A549 (cell line): ENCODE measurements around the gene DAB1. TPM values are rescaled to one million over a fixed set of nuclear protein-coding genes. Genes with fewer than 3 reads are reported as not detected.

Source experiments
- ATAC-seq, 2 experiments: fragments of 200-7000 bp in 1 of 2; fragments of >200 bp in 1 of 2; cut with Nextera tagmentation in 1 of 2; cut with Tn5 transposase in 1 of 2; 3 replicates each; pipeline versions ENCODE4 v1.8.0 to v1.9.1; 2018 to 2020; ENCODE audit warnings: mild to moderate bottlenecking in 1 of 2, moderate library complexity in 1 of 2
- CTCF ChIA-PET: fragments of 300-600 bp; sonication (Branson Sonifier 250); formaldehyde crosslinking; extraction: SDS; loops from one replicate; lab custom pipeline; 2021; ENCODE audit warnings: antibody characterized with exemption, inconsistent platforms; lab: Yijun Ruan, JAX
- POLR2A ChIA-PET: fragments of 350-600 bp; formaldehyde crosslinking; extraction: SDS; loops from one replicate; lab custom pipeline; 2021; ENCODE audit warnings: antibody characterized with exemption, inconsistent platforms; lab: Yijun Ruan, JAX
- DNase-seq, 2 experiments: peaks; one replicate each; pipeline versions ENCODE4 v3.0.0 to v3.0.0-alpha.2; 2011 to 2016; ENCODE audit warnings: low read depth in 1 of 2, low spot score in 1 of 2
- FAIRE-seq: peaks from 2 replicates; lab custom pipeline; 2011; peaks lifted over from hg19 to GRCh38; lab: Jason Lieb, UNC
- H3K27ac ChIP-seq, 2 experiments: fragments of >200 bp; sonication (Bioruptor Twin); formaldehyde crosslinking; 3 replicates each; pipeline ENCODE4 v1.5.1; 2016 to 2017
- H3K4me1 ChIP-seq: fragments of >200 bp; sonication (Bioruptor Twin); formaldehyde crosslinking; 3 replicates; pipeline ENCODE4 v1.6.1; 2016
- H3K4me2 ChIP-seq: fragments of >200 bp; sonication (Bioruptor Twin); formaldehyde crosslinking; 3 replicates; pipeline ENCODE4 v1.6.1; 2016
- H3K4me3 ChIP-seq: fragments of >200 bp; sonication (Bioruptor Twin); formaldehyde crosslinking; 3 replicates; pipeline ENCODE4 v1.5.1; 2016
- H3K9me3 ChIP-seq: fragments of >200 bp; sonication (Bioruptor Twin); formaldehyde crosslinking; 3 replicates; pipeline ENCODE4 v1.6.1; 2016
- CHD4 ChIP-seq: fragments of 200-600 bp; sonication (generic); IDR thresholded peaks from 2 replicates; pipeline ENCODE4 v1.6.1; 2016; ENCODE audit warnings: antibody characterized with exemption, mild to moderate bottlenecking, borderline replicate concordance
- EHF ChIP-seq: fragments of 250-450 bp; sonication (Bioruptor Pico); IDR thresholded peaks from 2 replicates; pipeline ENCODE4 v1.5.0; 2020; ENCODE audit warnings: mild to moderate bottlenecking
- EHMT2 ChIP-seq: fragments of 200-600 bp; sonication (generic); IDR thresholded peaks from 2 replicates; pipeline ENCODE4 v1.6.1; 2016; ENCODE audit warnings: antibody characterized with exemption, low read depth, mild to moderate bottlenecking, moderate library complexity
- ESRRA ChIP-seq: fragments of 150-350 bp; IDR thresholded peaks from 2 replicates; pipeline ENCODE4 v1.6.1; 2014; ENCODE audit warnings: mild to moderate bottlenecking, low read length, borderline replicate concordance
- FOSL2 ChIP-seq, 2 experiments: fragments of 450-650 bp in 1 of 2; fragments of >200 bp in 1 of 2; sonication (Bioruptor Twin) in 1 of 2; formaldehyde crosslinking; IDR thresholded peaks; 2 replicates each; pipeline versions ENCODE4 v1.5.0 to v1.6.1; 2016 to 2020; ENCODE audit warnings: mild to moderate bottlenecking in 1 of 2, moderate library complexity in 1 of 2
- GATA3 ChIP-seq: IDR thresholded peaks from 2 replicates; pipeline ENCODE4 v1.6.1; 2012; ENCODE audit warnings: borderline replicate concordance
- HDAC2 ChIP-seq: fragments of 200-600 bp; sonication (generic); IDR thresholded peaks from 2 replicates; pipeline ENCODE4 v1.6.1; 2016
- HOXA7 ChIP-seq: fragments of 250-450 bp; sonication (Bioruptor Pico); IDR thresholded peaks from 2 replicates; pipeline ENCODE4 v1.5.0; 2020; ENCODE audit warnings: mild to moderate bottlenecking, moderate library complexity
- HOXB13 ChIP-seq: fragments of 250-450 bp; sonication (Bioruptor Pico); IDR thresholded peaks from 2 replicates; pipeline ENCODE4 v1.5.0; 2020; ENCODE audit warnings: low read depth, mild to moderate bottlenecking, moderate library complexity
- JUNB ChIP-seq: fragments of >200 bp; sonication (Bioruptor Twin); formaldehyde crosslinking; IDR thresholded peaks from 2 replicates; pipeline ENCODE4 v1.6.1; 2016
- KDM1A ChIP-seq: fragments of 200-600 bp; sonication (generic); IDR thresholded peaks from 2 replicates; pipeline ENCODE4 v1.6.1; 2016; ENCODE audit warnings: low read depth, mild to moderate bottlenecking
- MAZ ChIP-seq: fragments of 150-350 bp; IDR thresholded peaks from 2 replicates; pipeline ENCODE4 v1.6.1; 2014; ENCODE audit warnings: antibody characterized with exemption, low read depth, low read length, borderline replicate concordance
- MYC ChIP-seq: IDR thresholded peaks from 2 replicates; pipeline ENCODE4 v1.6.1; 2012; ENCODE audit warnings: mild to moderate bottlenecking, inconsistent platforms, low read length, improper control_type of control experiment, borderline replicate concordance
- POLR2A ChIP-seq: IDR thresholded peaks from 2 replicates; pipeline ENCODE4 v1.6.1; 2012; ENCODE audit warnings: mild to moderate bottlenecking, low read length
- RARB ChIP-seq: fragments of 250-450 bp; sonication (Bioruptor Pico); IDR thresholded peaks from 2 replicates; pipeline ENCODE4 v1.8.0; 2021; ENCODE audit warnings: mild to moderate bottlenecking, moderate library complexity
- RCOR1 ChIP-seq: fragments of 150-350 bp; IDR thresholded peaks from 2 replicates; pipeline ENCODE4 v1.6.1; 2014; ENCODE audit warnings: antibody characterized with exemption, low read length, low read depth
- RFX5 ChIP-seq: fragments of 450-650 bp; IDR thresholded peaks from 2 replicates; pipeline ENCODE4 v1.7.1; 2014; ENCODE audit warnings: antibody characterized with exemption, mild to moderate bottlenecking, moderate library complexity
- SMC3 ChIP-seq: fragments of >200 bp; sonication (Bioruptor Twin); formaldehyde crosslinking; IDR thresholded peaks from 3 replicates; pipeline ENCODE4 v1.6.1; 2018; ENCODE audit warnings: inconsistent platforms
- TFCP2L1 ChIP-seq: fragments of 250-450 bp; sonication (Bioruptor Pico); IDR thresholded peaks from 2 replicates; pipeline ENCODE4 v1.5.0; 2021; ENCODE audit warnings: mild to moderate bottlenecking
- TP53 ChIP-seq: fragments of 250-450 bp; sonication (Bioruptor Pico); IDR thresholded peaks from 2 replicates; pipeline ENCODE4 v1.5.0; 2021; ENCODE audit warnings: mild to moderate bottlenecking, moderate library complexity
- WGBS: methylation state at CpG from one replicate; pipeline ENCODE4 v1.1.6; 2017; ENCODE audit errors: missing lambda C conversion rate; 5-methylcytosine and 5-hydroxymethylcytosine counted together
- polyA plus RNA-seq, 4 experiments: library from polyadenylated mRNA; depleted of rRNA in 3 of 4; stranded (reverse); fragments of >200 nt; fragmentation: RNase III in 1 of 4; extraction: RNeasy Plus Mini Kit Qiagen cat#74134 plus additional on column Dnase treatment in 1 of 4; gene quantifications; 2 replicates in 3 of 4; 3 replicates in 1 of 4; pipeline ENCODE4 v1.2.3, GENCODE V29; 2011 to 2017
- TF ChIP-seq, protein P1 (sequence below): fragments of 450-650 bp; IDR thresholded peaks from 2 replicates; pipeline ENCODE4 v1.6.1; 2014; ENCODE audit warnings: antibody characterized with exemption
- TF ChIP-seq, protein P2 (sequence below): fragments of 200-600 bp; sonication (generic); IDR thresholded peaks from 2 replicates; pipeline ENCODE4 v1.6.1; 2016; ENCODE audit warnings: antibody characterized with exemption, mild to moderate bottlenecking, moderate library complexity
- TF ChIP-seq, protein P3 (sequence below): IDR thresholded peaks from 2 replicates; pipeline ENCODE4 v1.6.1; 2012

DAB1 gene
- polyA plus RNA-seq, 2 of the 4 experiments (the other 2 are of a cell fraction), result not detected

DNA sequence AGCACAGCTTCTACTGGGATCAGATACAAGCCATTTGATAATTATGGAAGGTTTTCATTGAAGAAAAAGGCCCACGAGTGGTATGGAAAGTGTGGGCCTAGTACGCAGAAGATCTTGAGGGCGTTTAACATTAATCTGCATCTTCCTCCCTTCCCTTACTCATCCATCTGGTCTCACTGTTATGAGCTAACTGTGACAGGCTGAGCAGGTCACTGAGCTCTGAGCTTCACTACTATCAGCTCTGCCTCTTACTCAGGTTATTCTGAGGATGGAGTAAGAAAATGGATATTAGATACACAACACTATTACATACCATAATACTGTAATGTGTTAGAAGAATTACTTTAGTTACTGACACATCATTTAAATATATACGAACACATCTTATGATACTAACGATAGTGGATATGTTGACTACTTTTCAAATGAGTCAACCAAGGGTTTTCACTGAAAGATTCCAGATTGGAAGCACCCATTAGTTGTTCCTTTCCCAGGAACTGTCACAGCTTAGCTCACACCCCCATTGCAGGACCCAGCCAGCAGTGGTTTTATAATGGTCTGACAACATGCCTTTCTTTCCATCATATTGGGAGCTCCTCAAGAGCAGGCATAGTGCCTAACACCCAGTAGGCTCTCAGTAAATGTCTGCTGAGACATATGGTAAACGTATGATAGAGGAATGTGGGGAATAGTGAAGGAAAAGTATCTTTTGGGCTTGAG lies 360.3 kb downstream of the DAB1 start (continued):
- TF ChIP-seq KDM1A, result no peak
- TF ChIP-seq, protein P1, sequence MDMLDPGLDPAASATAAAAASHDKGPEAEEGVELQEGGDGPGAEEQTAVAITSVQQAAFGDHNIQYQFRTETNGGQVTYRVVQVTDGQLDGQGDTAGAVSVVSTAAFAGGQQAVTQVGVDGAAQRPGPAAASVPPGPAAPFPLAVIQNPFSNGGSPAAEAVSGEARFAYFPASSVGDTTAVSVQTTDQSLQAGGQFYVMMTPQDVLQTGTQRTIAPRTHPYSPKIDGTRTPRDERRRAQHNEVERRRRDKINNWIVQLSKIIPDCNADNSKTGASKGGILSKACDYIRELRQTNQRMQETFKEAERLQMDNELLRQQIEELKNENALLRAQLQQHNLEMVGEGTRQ, result no peak

DNA sequence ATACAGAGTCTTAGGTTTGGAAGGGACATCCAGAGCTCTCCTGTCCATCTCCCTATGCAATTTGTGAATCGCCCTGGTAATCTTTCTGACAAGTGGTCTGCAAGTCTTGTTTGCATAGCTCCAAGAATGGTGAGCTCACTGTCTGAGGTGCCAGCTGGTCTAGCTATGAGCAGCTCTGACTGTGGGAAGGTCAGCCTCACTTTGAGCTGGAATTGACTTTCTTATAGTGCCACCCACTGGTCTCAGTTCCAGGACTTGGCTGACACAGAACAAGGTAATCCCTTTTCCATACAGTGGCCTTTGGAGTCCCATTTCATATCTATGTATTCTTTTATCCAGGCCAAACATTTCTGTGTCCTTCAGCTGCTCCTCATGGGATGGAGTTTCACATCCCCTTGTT lies 362.5 kb downstream of the DAB1 start:
- 0% methylated on average over 1 of the region's 1 CpG for WGBS
- peak in 1 of 2 experiments; percentile 41; a peak in 1 of 6 replicates for ATAC-seq
- TF ChIP-seq KDM1A (no peak), RFX5 (no peak), JUNB (no peak), MAZ (no peak), CHD4 (no peak), TFCP2L1 (CRISPR knock-in tag) (no peak), GATA3 (no peak), ESRRA (no peak), EHMT2 (no peak), RARB (CRISPR knock-in tag) (no peak), HDAC2 (no peak), HOXA7 (CRISPR knock-in tag) (no peak), TP53 (CRISPR knock-in tag) (no peak), EHF (CRISPR knock-in tag) (no peak), SMC3 (no peak), RCOR1 (no peak)
- TF ChIP-seq, protein P1, result no peak
- TF ChIP-seq, protein P2, sequence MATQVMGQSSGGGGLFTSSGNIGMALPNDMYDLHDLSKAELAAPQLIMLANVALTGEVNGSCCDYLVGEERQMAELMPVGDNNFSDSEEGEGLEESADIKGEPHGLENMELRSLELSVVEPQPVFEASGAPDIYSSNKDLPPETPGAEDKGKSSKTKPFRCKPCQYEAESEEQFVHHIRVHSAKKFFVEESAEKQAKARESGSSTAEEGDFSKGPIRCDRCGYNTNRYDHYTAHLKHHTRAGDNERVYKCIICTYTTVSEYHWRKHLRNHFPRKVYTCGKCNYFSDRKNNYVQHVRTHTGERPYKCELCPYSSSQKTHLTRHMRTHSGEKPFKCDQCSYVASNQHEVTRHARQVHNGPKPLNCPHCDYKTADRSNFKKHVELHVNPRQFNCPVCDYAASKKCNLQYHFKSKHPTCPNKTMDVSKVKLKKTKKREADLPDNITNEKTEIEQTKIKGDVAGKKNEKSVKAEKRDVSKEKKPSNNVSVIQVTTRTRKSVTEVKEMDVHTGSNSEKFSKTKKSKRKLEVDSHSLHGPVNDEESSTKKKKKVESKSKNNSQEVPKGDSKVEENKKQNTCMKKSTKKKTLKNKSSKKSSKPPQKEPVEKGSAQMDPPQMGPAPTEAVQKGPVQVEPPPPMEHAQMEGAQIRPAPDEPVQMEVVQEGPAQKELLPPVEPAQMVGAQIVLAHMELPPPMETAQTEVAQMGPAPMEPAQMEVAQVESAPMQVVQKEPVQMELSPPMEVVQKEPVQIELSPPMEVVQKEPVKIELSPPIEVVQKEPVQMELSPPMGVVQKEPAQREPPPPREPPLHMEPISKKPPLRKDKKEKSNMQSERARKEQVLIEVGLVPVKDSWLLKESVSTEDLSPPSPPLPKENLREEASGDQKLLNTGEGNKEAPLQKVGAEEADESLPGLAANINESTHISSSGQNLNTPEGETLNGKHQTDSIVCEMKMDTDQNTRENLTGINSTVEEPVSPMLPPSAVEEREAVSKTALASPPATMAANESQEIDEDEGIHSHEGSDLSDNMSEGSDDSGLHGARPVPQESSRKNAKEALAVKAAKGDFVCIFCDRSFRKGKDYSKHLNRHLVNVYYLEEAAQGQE, result no peak
- ChIA-PET POLR2A (no interaction called here), CTCF (no interaction called here)
- Histone ChIP-seq H3K4me2 (no peak overlapping the region), H3K9me3 (no peaks in the 10 kb centered on the region), H3K4me1 (no peaks in the 10 kb centered on the region), H3K27ac (no peak overlapping the region), H3K4me3 (no peak overlapping the region)
- no peak for FAIRE-seq
- DNase-seq, result no peak

DNA sequence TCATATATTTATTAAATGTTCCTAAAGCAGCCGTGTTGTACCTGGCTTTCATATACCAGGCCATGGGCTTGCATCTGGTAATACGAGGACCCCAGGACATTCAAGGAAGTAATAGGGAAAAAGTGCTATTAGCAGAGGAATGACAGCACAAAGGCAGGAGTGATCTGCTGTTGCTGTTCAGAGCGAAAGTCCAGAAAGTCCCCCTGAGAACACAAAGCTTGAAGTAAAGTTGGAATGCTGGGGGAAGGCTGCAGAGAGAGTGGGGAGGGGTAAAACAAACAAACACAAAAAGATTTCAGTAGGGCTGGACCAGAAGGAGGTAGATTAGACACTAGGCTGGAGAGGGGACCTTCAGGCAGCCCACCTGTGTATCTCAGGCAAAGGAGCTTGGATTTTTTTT lies 363.4 kb downstream of the DAB1 start:
- TF ChIP-seq POLR2A (no peak), TP53 (CRISPR knock-in tag) (no peak), MYC (no peak), FOSL2 (IDR thresholded peaks at IDR 0.05) (no peak), FOSL2 (CRISPR knock-in tag; IDR thresholded peaks at IDR 0.05) (no peak), HOXB13 (CRISPR knock-in tag) (no peak), HDAC2 (no peak), HOXA7 (CRISPR knock-in tag) (no peak)
- TF ChIP-seq, protein P3, sequence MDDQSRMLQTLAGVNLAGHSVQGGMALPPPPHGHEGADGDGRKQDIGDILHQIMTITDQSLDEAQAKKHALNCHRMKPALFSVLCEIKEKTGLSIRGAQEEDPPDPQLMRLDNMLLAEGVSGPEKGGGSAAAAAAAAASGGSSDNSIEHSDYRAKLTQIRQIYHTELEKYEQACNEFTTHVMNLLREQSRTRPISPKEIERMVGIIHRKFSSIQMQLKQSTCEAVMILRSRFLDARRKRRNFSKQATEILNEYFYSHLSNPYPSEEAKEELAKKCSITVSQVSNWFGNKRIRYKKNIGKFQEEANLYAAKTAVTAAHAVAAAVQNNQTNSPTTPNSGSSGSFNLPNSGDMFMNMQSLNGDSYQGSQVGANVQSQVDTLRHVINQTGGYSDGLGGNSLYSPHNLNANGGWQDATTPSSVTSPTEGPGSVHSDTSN, result no peak
- CTCF ChIA-PET, result no interaction called here
- DNase-seq (no peak), ATAC-seq (no peak), FAIRE-seq (no peak)
- H3K4me3 ChIP-seq, result no peak overlapping the region
- no peak overlapping the region for H3K4me2 ChIP-seq
- H3K9me3 ChIP-seq, result no peaks in the 10 kb centered on the region
- H3K27ac ChIP-seq, result no peak overlapping the region
- no peaks in the 10 kb centered on the region for H3K4me1 ChIP-seq
- WGBS, result 36% methylated on average over 3 of the region's 3 CpGs
- POLR2A ChIA-PET, result no interaction called here
